ENCODE results near the gene SPTBN1. TPM values are rescaled to one million over a fixed set of nuclear protein-coding genes. Genes with fewer than 3 reads are reported as not detected.

Gene SPTBN1
- total RNA-seq, 2 donors from 2014 or later = 415 to 524 TPM

DNA sequence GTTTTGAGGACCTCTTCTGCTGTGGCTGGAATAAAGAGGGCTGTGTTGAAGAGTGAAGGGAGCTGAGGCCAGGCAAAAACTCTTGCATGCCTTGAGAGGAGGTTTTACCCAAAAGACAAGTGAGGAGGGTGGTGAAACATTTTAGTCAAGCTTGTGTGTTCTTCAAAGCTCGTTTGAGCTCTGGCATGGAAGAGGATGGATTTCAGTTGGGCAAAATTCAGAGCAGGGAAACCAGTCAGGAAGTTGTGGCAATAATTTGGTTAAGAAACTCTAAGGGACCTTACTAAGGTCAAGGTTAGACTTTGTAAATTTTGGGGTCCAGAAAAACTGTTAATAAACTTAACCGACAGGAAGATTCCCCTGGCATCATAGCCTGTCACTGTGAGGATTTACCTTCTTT lies 34.7 kb downstream of the SPTBN1 start:
- TF ChIP-seq, protein P1, sequence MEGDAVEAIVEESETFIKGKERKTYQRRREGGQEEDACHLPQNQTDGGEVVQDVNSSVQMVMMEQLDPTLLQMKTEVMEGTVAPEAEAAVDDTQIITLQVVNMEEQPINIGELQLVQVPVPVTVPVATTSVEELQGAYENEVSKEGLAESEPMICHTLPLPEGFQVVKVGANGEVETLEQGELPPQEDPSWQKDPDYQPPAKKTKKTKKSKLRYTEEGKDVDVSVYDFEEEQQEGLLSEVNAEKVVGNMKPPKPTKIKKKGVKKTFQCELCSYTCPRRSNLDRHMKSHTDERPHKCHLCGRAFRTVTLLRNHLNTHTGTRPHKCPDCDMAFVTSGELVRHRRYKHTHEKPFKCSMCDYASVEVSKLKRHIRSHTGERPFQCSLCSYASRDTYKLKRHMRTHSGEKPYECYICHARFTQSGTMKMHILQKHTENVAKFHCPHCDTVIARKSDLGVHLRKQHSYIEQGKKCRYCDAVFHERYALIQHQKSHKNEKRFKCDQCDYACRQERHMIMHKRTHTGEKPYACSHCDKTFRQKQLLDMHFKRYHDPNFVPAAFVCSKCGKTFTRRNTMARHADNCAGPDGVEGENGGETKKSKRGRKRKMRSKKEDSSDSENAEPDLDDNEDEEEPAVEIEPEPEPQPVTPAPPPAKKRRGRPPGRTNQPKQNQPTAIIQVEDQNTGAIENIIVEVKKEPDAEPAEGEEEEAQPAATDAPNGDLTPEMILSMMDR (IDR thresholded peaks at IDR 0.05) = no peak
- DNase-seq (ENCODE audit: low spot score) (no peak), ATAC-seq (ENCODE audit: insufficient number of reproducible peaks, low FRiP score, low read depth) (no peak)
- Histone ChIP-seq H3K9me3 (no peaks in the 10 kb centered on the region), H3K4me1 (ENCODE audit: control insufficient read depth in 1 of 2, low read depth in 2 of 2) (peaks cover 19 to 23% of the 10 kb centered on the region in 2 donors), H3K4me3 (no peak overlapping the region), H3K36me3 (no peaks in the 10 kb centered on the region), H3K27ac (no peak overlapping the region), H3K27me3 (replicated peaks; ENCODE audit: insufficient read depth) (no peaks in the 10 kb centered on the region)

DNA sequence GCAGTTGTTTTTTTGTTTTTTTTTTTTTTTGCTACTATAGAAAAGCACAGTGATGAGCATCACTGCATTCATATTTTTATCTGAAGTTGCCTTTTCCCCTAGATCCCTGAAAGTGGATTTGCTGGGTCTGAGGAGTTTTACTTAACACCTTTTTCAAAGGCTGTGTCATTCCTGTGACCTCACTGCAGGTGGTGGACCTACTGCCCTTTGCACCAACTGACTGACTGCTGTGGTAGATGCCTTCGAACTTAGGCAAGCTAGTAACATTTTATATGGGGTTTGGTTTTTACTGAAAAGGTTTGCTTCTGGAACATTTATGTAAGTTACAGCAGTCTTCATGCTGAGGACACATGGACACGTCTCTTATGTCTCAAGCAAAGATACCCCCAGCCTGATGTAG lies 36.2 kb downstream of the SPTBN1 start:
- H3K9me3 ChIP-seq = no peaks in the 10 kb centered on the region
- H3K27ac ChIP-seq = no peak overlapping the region
- ATAC-seq (ENCODE audit: insufficient number of reproducible peaks, low FRiP score, low read depth) = no peak
- TF ChIP-seq, protein P1 (IDR thresholded peaks at IDR 0.05) = no peak
- H3K27me3 ChIP-seq (replicated peaks; ENCODE audit: insufficient read depth) = no peaks in the 10 kb centered on the region
- H3K4me3 ChIP-seq = no peak overlapping the region
- peaks cover 19 to 29% of the 10 kb centered on the region in 2 donors for H3K4me1 ChIP-seq (ENCODE audit: control insufficient read depth in 1 of 2, low read depth in 2 of 2)
- no peak for DNase-seq (ENCODE audit: low spot score)
- no peaks in the 10 kb centered on the region for H3K36me3 ChIP-seq

DNA sequence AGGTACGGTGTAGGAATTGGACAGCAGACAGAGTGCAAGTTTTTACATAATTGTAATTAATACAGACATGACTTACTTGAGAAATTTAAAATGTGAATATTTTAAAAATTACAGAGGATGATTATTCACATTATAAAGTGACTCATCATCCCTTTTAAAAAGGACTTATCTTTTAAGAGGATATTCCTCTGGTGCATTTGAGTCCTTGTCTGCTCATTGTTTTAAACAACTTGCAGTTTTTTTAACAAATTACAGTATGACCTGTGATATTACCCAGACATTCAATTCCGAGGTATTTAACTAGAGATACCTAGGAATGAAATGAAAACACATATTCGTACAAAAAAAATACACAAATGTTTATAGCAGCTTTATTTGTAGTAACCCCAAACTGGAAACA lies 38.0 kb downstream of the SPTBN1 start:
- TF ChIP-seq, protein P1 (IDR thresholded peaks at IDR 0.05) = no peak
- DNase-seq (ENCODE audit: low spot score) = no peak
- peaks cover 18 to 38% of the 10 kb centered on the region in 2 donors for H3K4me1 ChIP-seq (ENCODE audit: control insufficient read depth in 1 of 2, low read depth in 2 of 2)

DNA sequence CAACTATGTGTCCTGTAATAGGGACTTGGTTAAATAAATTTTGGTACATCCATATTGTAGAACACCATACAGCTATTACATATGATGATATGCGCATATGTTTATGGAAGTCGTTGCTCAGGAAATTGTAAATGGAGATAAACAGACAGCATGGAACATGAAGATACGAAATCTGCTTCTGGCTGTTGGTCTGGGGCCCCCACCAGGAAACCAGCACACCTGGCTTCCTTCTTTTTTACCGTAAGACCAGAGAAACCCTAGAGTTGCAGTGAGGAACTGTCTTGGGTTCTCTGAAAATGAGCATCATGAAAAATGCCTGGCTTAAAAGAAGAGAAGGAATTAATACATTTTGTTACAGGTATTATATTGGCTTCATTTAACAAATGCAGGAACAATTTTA lies 40.8 kb downstream of the SPTBN1 start:
- Histone ChIP-seq H3K36me3 (no peaks in the 10 kb centered on the region), H3K4me3 (no peak overlapping the region), H3K9me3 (no peaks in the 10 kb centered on the region), H3K4me1 (ENCODE audit: control insufficient read depth in 1 of 2, low read depth in 2 of 2) (peaks cover 12 to 56% of the 10 kb centered on the region in 2 donors), H3K27ac (no peak overlapping the region), H3K27me3 (replicated peaks; ENCODE audit: insufficient read depth) (no peaks in the 10 kb centered on the region)
- DNase-seq (ENCODE audit: low spot score) (no peak), ATAC-seq (ENCODE audit: insufficient number of reproducible peaks, low FRiP score, low read depth) (no peak)
- TF ChIP-seq, protein P1 (IDR thresholded peaks at IDR 0.05) = no peak

More for the DNA sequence above, 38.0 kb downstream of the SPTBN1 start:
- H3K27me3 ChIP-seq (replicated peaks; ENCODE audit: insufficient read depth) = no peaks in the 10 kb centered on the region
- no peak overlapping the region for H3K4me3 ChIP-seq
- no peaks in the 10 kb centered on the region for H3K36me3 ChIP-seq
- no peaks in the 10 kb centered on the region for H3K9me3 ChIP-seq
- no peak overlapping the region for H3K27ac ChIP-seq
- ATAC-seq (ENCODE audit: insufficient number of reproducible peaks, low FRiP score, low read depth) = no peak

DNA sequence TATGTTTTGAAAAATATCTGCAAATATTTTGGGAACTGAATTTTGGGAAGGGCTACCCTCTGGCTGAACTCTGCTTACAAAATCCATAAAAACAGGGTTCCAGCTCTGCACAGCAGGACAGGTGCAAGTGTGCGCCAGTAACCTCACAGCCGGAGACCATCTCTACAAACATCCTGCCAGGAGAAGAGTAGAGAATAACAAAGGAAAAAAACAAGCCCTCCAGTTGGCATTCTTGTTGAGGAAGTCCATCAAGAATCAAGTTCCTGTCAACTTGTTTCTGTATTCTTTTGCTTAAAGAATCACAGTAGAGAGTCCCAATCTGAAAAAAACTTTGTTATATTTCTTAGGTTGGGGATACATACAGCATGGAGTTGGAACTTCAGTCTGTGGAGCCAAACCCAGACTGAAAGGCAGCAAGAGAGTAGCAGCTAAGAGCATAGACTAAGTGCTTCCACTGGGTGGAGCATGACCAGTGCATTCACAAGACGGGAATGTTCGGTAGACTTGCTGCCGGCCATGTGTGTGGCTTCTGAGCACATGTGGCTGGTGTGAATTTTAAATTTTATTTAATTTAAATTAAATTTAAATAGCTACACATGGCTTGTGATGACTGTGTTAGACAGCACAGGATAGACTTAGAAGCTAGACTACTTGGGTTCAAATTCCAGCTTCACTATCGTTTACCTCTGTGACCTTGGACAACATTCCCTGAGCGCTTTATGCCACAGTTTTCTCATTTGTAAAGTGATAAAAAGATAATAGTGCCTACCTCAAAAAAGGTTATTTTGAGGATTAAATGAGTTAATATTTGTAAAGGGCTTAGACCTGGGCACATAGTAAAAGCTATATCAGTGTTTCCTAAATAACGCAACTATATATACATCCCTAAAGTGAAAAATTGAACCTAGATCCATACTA lies 41.9 kb downstream of the SPTBN1 start:
- Histone ChIP-seq H3K9me3 (no peaks in the 10 kb centered on the region), H3K27ac (no peak overlapping the region), H3K27me3 (replicated peaks; ENCODE audit: insufficient read depth) (no peaks in the 10 kb centered on the region), H3K4me1 (ENCODE audit: control insufficient read depth in 1 of 2, low read depth in 2 of 2) (peaks cover 12 to 60% of the 10 kb centered on the region in 2 donors), H3K36me3 (no peaks in the 10 kb centered on the region), H3K4me3 (no peak overlapping the region)
- TF ChIP-seq, protein P1 (IDR thresholded peaks at IDR 0.05) = peak; percentile 34
- DNase-seq (ENCODE audit: low spot score) = no peak
- ATAC-seq (ENCODE audit: insufficient number of reproducible peaks, low FRiP score, low read depth) = no peak
